UCSD-AML1 (cell line): ENCODE measurements around the gene CD38.
"Not testable (repeated sequence)": the region's sequence is repeated elsewhere in the genome, so short reads cannot be mapped to it uniquely, and the experiment has no call there.

ENCODE experiments used
- DNase-seq: peaks from one replicate; lab custom pipeline; 2025; ENCODE audit not compliant: unreplicated experiment; lab: John Stamatoyannopoulos, UW

CD38 gene

GRCh38 chr4:15861198-15861597 lies 83.1 kb downstream of the CD38 start:
- not testable (repeated sequence) for DNase-seq

- no peak for DNase-seq
Measured at GRCh38 chr4:15864651-15865566, 86.8 kb downstream of the CD38 start.

GRCh38 chr4:15868111-15868510 lies 90.0 kb downstream of the CD38 start:
- no peak for DNase-seq

GRCh38 chr4:15868826-15869413 lies 90.8 kb downstream of the CD38 start:
- DNase-seq: no peak

DNA sequence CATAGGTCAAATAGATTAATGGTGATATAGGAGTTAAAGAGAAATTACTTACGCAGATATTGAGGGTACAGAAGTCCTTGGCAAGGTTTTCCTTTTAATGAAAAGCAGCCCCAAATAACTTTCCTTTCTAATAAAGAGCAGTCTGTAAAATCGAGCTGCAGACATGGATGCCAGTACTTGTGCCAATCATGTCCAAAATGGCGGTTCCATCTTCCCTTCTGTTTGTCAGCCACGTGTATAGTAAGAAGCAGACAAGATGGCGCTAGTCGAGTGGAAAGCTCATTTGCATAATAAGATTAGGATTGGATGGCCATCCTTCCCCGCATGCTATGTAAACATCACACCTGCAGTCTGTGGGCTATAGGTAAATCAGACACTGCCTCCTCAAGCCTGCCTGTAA lies 92.0 kb downstream of the CD38 start:
- no peak for DNase-seq

DNA sequence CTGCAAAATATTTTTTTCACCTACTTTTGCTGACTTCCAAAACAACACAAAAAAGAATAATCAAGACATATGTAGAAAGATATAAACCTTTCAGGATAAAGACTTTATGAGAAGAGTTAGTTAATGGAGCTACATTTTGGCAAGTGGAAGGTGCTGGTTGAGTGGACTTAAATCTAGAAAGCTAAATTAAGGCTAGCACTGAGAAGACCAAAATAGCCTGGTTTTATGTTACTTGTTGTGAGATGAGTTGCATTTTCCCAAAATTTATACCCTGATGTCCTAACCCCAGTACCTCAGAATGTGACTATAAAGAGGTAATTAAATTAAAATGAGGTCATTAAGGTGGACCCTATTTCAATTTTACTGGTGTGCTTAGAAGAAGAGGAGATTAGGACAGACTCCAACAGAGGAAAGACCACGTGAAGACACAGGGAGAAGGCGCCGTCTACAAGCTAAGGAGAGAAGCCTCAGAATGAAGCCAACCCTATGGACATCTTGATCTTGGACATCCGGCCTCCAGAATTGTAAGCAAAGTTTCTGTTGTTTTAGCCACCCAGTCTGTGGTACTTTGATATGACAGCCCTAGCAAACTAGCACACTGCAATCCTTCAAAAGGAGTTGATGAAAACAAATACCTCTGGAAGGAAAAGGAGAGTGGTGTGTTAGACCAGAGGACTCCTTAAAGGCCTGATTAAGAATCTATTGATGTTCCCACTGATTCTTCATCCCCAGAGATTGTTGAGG lies 93.0 kb downstream of the CD38 start:
- DNase-seq: no peak

GRCh38 chr4:15873117-15873516 lies 95.0 kb downstream of the CD38 start:
- no peak for DNase-seq

- DNase-seq: no peak
Measured at GRCh38 chr4:15874671-15875070, 96.5 kb downstream of the CD38 start.

GRCh38 chr4:15875663-15876460 lies 97.7 kb downstream of the CD38 start:
- DNase-seq: no peak

GRCh38 chr4:15878011-15878410 lies 99.9 kb downstream of the CD38 start:
- DNase-seq: no peak

DNA sequence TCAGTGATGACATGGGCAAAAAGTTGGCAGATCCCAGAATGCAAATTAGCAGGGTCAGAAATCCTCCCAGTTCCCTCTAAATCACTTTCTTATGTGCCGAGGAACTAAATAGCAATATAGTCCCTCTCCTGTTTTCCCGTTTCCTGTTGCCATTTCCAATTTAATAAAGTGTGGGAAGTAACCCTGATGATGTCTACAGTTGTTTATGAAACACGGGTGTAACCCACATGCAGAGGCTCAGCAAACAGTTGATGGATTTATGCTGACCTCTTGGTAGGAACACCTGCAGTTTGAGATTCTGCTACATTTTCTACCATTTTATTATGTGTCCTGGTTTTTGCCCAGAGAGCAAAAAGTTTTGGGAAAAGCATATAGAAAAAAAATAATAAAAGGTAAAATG lies 103.7 kb downstream of the CD38 start:
- DNase-seq: no peak

- peak; percentile 20 for DNase-seq
Measured at GRCh38 chr4:15882675-15883086, 104.6 kb downstream of the CD38 start.

DNA sequence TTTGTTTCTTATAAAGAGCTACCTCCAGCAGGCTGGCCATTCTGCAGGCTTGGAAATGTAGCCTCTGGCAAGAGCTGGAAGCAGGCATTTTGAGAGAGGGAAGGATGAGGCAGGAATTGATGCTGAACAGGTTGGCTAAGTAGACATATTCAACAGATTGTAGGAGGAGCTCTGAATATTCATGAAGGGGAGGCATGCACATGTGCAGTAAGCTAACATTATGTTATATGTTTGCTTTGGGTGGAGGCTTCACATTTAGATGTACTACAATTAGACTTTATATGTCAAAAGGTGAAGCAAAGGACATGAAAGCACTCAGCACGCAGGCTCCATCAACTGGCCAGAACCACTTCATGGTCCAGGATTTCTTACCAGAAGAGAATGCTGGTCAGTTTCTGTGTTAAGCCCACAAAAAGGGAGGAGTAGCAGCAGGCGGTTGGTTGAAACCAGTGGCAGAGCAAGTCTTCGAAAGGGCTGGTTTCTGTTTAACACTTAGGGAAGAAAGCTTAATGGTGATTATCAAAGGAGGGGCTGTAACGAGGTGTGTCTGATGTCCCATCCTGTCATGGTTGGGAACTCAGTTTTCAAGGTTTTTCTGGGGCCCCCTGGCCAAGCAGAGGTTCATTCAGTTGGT lies 105.6 kb downstream of the CD38 start:
- no peak for DNase-seq

- no peak for DNase-seq
Measured at GRCh38 chr4:15884666-15885065, 106.5 kb downstream of the CD38 start.

DNA sequence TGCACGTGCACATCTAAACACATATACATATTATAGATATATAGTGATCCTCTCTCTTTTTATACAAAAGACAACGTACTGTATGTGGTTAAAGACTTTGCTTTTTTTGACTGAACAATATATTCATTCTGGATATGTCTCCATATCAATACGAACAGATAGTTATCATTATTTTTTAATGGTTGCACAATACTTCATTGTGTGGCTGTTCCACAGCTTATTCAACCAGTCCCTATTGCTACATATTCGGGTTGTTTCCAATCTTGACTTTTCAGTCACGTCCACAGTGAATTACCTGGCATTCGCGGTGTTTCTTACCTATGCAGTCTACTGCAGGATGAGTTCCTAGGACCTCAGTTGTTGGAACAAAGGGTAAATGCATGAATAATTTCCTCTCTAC lies 107.3 kb downstream of the CD38 start:
- no peak for DNase-seq

DNA sequence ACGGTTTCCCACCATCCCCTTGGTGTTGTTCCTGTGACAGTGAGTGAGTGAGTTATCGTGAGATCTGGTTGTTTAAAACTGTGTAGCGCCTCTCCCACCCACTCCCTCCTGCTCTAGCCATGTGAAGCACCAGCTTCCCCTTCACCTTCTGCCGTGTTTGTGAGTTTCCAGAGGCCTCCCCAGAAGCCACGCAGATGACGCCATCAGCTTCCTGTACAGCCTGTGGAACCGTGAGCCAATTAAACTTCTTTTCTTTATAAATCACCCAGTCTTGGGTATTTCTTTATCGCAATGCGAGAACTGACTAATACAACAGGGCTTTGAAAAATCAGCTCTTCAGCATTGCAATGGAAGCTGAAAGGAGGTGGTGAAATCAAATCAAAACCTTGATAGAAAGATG lies 110.4 kb downstream of the CD38 start:
- no peak for DNase-seq

DNA sequence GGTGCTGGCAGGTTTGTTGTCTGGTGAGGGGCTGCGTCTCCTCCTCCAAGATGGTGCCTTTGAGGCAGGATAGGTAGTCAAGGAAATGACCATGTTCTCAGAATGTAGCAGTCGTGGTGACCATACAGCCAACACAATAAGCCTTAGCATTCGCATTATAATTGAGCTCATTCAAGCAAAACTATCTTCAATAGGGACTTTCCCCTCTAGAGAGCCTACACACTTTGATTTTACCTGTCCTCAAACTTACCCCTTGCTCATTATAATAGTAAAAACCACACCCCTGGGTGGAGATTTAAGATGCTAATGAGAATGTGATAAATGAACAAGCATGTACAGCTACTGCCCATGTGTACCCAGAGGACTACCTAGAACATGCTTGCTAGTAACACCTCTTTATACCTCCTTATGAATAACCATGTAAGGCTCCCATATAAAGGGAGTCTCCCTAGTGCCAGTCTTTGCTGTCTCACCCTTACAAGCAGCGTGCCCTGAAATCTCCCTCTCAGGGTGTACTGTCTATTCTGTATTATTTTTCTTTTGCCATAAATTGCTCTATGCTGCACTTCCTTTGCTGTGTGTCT lies 112.2 kb downstream of the CD38 start:
- DNase-seq: no peak

GRCh38 chr4:15891312-15891711 lies 113.2 kb downstream of the CD38 start:
- no peak for DNase-seq

DNA sequence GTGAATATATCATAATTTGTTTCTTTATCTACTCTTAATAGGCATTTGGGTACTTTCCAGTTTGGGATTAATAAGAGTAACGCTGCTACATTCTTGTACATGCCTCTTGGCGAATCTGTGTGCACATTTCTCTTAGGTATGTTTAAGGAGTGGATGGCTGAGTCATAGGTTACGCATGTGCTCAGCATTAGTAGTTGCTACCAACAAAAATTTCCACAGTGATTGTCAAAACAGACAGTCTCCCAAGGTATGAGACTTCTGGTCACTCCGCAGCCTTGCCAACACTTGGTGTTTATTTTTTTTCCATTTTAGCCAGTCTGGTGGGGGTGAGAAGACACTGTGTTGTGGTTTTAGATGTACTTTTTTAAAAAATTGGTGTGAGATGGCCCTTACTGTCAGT lies 115.8 kb downstream of the CD38 start:
- DNase-seq: no peak

DNA sequence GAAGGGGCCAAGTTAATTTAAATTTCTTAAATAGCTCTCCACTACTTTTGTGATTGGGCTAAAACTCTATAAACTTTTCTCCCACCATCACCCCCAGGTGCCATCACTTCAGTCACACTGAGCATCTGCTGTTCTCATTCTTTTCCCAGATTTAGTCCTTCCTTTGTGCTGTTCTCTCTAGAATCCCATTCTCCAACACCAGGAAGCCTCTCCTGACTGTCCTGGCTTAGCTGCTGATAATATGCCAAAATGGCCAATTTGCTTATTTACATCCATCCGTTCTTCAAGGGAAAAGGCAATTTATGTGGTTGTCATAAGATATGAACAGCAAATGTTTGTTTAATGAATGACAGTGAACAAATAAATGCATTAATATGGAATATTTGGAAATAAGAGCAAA lies 116.3 kb downstream of the CD38 start:
- no peak for DNase-seq
